Right lobe of liver (tissue), 6 donors: ENCODE results near the gene TRIO. TPM values are rescaled to one million over a fixed set of nuclear protein-coding genes. Genes with fewer than 3 reads are reported as not detected.
"Not testable (repeated sequence)": the region's sequence is repeated elsewhere in the genome, so short reads cannot be mapped to it uniquely, and the experiment has no call there.

Source experiments
- ATAC-seq, 4 donors: fragments of 200-7000 bp; cut with Tn5 transposase; one replicate each; pipeline ENCODE4 v1.9.1; 2020; ENCODE audit warnings: mild to moderate bottlenecking in 4 of 4, moderate library complexity in 4 of 4
- DNase-seq, 3 donors: peaks; one replicate each; pipeline ENCODE4 v3.0.0-alpha.2; 2020
- H3K27ac ChIP-seq, 3 donors: fragments of 200-600 bp; one replicate each; pipeline ENCODE4 v1.8.0; 2022
- H3K27me3 ChIP-seq, 2 donors: fragments of 200-600 bp; one replicate each; pipeline ENCODE4 v1.8.0; 2022
- H3K36me3 ChIP-seq, 4 donors: fragments of 200-600 bp; sonication (generic) in 1 of 4; one replicate each; pipeline versions ENCODE4 v1.5.1 to v1.8.0; 2017 to 2022; ENCODE audit warnings: control low read depth in 1 of 4
- H3K4me1 ChIP-seq, 4 donors: fragments of 200-600 bp; sonication (generic) in 1 of 4; one replicate each; pipeline versions ENCODE4 v1.5.1 to v1.8.0; 2017 to 2022; ENCODE audit warnings: control low read depth in 1 of 4
- H3K4me3 ChIP-seq, 3 donors: fragments of 200-600 bp; one replicate each; pipeline ENCODE4 v1.8.0; 2022
- H3K9me3 ChIP-seq, 4 donors: fragments of 200-600 bp; sonication (generic) in 1 of 4; one replicate each; pipeline versions ENCODE4 v1.5.1 to v1.8.0; 2017 to 2022; ENCODE audit warnings: control low read depth in 1 of 4
- POLR2A ChIP-seq: fragments of 450-650 bp; IDR thresholded peaks from one replicate; pipeline ENCODE4 v1.6.1; 2017; ENCODE audit warnings: antibody characterized with exemption, mild to moderate bottlenecking
- WGBS: methylation state at CpG from one replicate; pipeline ENCODE4 v1.1.6; 2018; ENCODE audit warnings: low coverage, low lambda C conversion rate; ENCODE audit not compliant: insufficient coverage; ENCODE audit errors: missing lambda C conversion rate; 5-methylcytosine and 5-hydroxymethylcytosine counted together
- intact Hi-C, 2 donors: fragments of 100-400 bp; cut with DNase I; formaldehyde crosslinking; loops; one replicate each; pipeline versions ENCODE4 v1.11.2 to v1.14.1; 2022
- total RNA-seq, 6 experiments: library from RNA; depleted of rRNA in 2 of 6; stranded (reverse); fragments of >200 nt in 2 of 6; fragmentation: NEBNext Ultra II Directional in 3 of 6; extraction: Animal tissue kit (Norgen Biotek cat#: 25700) in 3 of 6; gene quantifications; one replicate each; pipeline versions ENCODE4 v1.1.0 to v1.2.4, GENCODE V29; 2016 to 2023
- TF ChIP-seq, protein P1 (sequence below), 4 donors: fragments of 200-600 bp in 3 of 4; fragments of 450-650 bp in 1 of 4; IDR thresholded peaks; one replicate each; pipeline versions ENCODE4 v1.5.1 to v1.8.0; 2016 to 2022; ENCODE audit warnings: antibody characterized with exemption in 4 of 4, mild to moderate bottlenecking in 2 of 4
- donor health status: DM: no; HTN: yes; CAD: no.
- donor health status: DM: no; HTN: no; CAD: no.
- donor health status: DM: no; HTN: no; CAD: no.
- donor health status: DM: no; HTN: yes; CAD: no.
- donor health status: DM: no; HTN: yes; CAD: no.

TRIO gene
- total RNA-seq, 6 experiments from 2014 or later = 34.7 to 63.5 (median 50.2) TPM

DNA sequence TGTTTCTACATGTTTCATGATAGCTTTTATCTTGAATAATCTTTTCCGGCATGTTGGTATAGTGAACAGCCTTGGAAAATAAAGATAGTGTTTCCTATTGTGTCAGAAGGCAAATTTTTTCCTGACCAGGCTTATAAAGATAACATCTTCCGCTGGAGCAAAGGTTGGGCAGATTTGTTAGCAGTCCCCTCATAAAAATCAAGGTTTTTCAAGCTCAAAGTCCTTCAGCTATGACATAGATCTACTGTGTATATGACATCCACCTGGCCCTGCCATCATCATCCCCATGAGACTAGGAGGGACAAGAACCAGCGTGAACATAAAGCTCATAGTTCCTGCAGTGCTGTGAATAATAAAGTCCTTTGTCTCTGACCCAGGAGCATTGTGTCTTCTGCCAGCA lies 408.1 kb downstream of the TRIO start:
- intact Hi-C loops = no loop called here
- WGBS = 49% methylated on average over 3 of the region's 3 CpGs

DNA sequence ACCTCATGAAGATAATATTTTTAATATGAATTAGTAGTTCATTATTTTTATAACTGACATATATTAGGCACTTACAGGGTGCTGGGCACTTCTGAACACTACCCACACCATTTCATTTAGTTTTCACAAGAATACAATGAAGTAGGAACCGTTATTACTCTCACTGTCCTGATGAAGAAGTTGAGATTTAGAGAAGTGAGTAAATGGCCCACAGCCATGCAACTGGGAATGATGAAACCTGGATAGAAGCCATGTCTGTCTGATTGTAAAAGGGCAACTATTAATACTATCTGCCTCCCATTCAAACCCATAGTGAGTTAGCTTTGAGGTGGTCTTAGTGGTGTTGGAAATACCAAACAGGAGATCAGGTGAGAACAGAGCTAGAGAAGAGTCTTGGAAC lies 408.9 kb downstream of the TRIO start:
- Histone ChIP-seq H3K4me3 (no peak overlapping the region), H3K27me3 (no peaks in the 10 kb centered on the region), H3K36me3 (no peaks in the 10 kb centered on the region), H3K4me1 (no peaks in the 10 kb centered on the region), H3K9me3 (no peaks in the 10 kb centered on the region), H3K27ac (no peak overlapping the region)
- TF ChIP-seq, protein P1, sequence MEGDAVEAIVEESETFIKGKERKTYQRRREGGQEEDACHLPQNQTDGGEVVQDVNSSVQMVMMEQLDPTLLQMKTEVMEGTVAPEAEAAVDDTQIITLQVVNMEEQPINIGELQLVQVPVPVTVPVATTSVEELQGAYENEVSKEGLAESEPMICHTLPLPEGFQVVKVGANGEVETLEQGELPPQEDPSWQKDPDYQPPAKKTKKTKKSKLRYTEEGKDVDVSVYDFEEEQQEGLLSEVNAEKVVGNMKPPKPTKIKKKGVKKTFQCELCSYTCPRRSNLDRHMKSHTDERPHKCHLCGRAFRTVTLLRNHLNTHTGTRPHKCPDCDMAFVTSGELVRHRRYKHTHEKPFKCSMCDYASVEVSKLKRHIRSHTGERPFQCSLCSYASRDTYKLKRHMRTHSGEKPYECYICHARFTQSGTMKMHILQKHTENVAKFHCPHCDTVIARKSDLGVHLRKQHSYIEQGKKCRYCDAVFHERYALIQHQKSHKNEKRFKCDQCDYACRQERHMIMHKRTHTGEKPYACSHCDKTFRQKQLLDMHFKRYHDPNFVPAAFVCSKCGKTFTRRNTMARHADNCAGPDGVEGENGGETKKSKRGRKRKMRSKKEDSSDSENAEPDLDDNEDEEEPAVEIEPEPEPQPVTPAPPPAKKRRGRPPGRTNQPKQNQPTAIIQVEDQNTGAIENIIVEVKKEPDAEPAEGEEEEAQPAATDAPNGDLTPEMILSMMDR (IDR thresholded peaks at IDR 0.05) = no peak
- no peak for TF ChIP-seq POLR2A
- no peak for DNase-seq
- peak in 3 of 4 donors; percentile 25 to 41 (median 25) for ATAC-seq
- 8% methylated on average over 1 of the region's 1 CpG for WGBS
- intact Hi-C loops = no loop called here

More for the DNA sequence above, 408.1 kb downstream of the TRIO start:
- Histone ChIP-seq H3K4me1 (no peaks in the 10 kb centered on the region), H3K9me3 (no peaks in the 10 kb centered on the region), H3K4me3 (no peak overlapping the region), H3K36me3 (no peaks in the 10 kb centered on the region), H3K27ac (no peak overlapping the region), H3K27me3 (no peaks in the 10 kb centered on the region)
- DNase-seq (no peak), ATAC-seq (no peak)
- TF ChIP-seq, protein P1 (IDR thresholded peaks at IDR 0.05) = no peak
- no peak for TF ChIP-seq POLR2A

DNA sequence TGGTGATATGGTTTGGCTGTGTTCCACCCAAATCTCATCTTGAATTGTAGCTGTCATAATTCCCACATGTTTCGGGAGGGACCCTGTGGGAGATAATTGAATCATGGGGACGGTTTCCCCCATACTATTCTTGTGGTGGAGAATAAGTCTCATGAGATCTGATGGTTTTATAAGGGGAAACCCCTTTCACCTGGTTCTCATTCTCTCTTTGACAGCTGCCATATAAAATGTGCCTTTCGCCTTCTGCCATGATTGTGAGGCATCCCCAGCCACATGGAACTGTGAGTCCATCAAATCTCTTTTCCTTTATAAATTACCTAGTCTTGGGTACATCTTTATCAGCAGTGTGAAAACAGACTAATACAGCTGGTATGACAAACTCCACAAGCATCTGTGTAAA lies 411.1 kb downstream of the TRIO start:
- H3K27ac ChIP-seq, H3K9me3 ChIP-seq, DNase-seq, intact Hi-C loops, ATAC-seq, H3K4me3 ChIP-seq, H3K4me1 ChIP-seq, H3K36me3 ChIP-seq, H3K27me3 ChIP-seq: not testable (repeated sequence)
- WGBS = 51% methylated on average over 3 of the region's 3 CpGs

DNA sequence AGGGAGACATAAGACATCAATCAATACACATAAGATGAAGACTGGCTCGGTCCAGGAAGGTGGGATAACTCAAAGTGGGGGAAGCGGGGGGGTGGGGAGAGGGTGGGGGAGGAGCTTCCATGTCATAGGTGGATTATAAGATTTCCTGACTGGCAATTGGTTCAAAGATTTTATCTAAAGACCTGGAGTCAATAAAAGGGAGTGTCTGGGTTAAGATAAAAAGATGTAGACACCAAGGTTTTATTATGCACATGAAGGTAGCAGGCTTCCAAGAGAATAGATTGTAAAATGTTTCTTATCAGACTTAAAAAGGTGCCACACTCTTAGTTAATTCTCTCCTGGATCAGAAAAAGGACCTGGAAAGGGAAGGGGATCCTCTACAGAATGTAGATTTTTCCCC lies 412.9 kb downstream of the TRIO start:
- Histone ChIP-seq H3K27me3 (no peaks in the 10 kb centered on the region), H3K4me1 (no peaks in the 10 kb centered on the region), H3K9me3 (no peaks in the 10 kb centered on the region), H3K4me3 (no peak overlapping the region), H3K36me3 (no peaks in the 10 kb centered on the region), H3K27ac (no peak overlapping the region)
- TF ChIP-seq, protein P1 (IDR thresholded peaks at IDR 0.05) = no peak
- no peak for TF ChIP-seq POLR2A
- WGBS = 44% methylated on average over 2 of the region's 2 CpGs
- ATAC-seq = no peak
- intact Hi-C loops = no loop called here
- DNase-seq = no peak

DNA sequence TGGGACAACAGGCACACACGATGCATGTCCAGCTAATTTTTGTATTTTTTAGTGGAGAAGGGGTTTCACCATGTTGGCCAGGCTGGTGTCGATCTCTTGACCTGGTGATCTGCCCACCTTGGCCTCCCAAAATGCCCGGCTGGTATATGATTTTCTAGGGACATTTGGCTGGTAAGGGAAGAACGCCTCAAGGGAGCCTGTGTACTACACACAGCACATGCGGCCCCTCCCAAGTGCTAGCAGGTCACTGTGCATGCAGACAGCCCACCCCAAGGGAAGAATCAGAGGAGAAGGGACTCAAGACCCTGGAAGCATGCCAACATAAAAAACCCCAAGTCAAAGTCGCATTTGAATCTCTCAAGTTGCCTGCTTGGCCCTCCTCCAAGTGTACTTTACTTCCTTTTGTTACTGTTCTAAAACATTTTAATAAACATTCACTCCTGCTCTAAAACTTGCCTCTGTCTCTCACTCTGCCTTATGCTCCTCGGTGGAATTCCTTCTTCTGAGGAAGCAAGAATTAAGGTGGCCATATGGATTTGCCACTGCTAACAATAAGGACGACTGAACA lies 414.1 kb downstream of the TRIO start:
- Histone ChIP-seq H3K4me1 (no peaks in the 10 kb centered on the region), H3K9me3 (no peaks in the 10 kb centered on the region), H3K4me3 (no peak overlapping the region), H3K36me3 (no peaks in the 10 kb centered on the region), H3K27me3 (no peaks in the 10 kb centered on the region), H3K27ac (no peak overlapping the region)
- TF ChIP-seq, protein P1 (IDR thresholded peaks at IDR 0.05) = no peak
- TF ChIP-seq POLR2A = no peak
- no peak for DNase-seq
- 50% methylated on average over 7 of the region's 8 CpGs for WGBS
- intact Hi-C loops = no loop called here
- ATAC-seq = no peak
